ENCODE measurements around the gene LIPE. TPM values are rescaled to one million over a fixed set of nuclear protein-coding genes. Genes with fewer than 3 reads are reported as not detected.

LIPE gene
- total and polyA plus RNA-seq, 7 donors = 1.6 to 48.0 (median 7.5) TPM

GRCh38 chr19:42368765-42369164 lies 58.4 kb downstream of the LIPE start:
- DNase-seq = no peak
- peaks cover 0 to 30% (median 10%) of the 10 kb centered on the region in 4 donors for H3K36me3 ChIP-seq
- intact Hi-C loops (cut with DNase I) = no loop called here

GRCh38 chr19:42368360-42368759 lies 58.8 kb downstream of the LIPE start:
- Histone ChIP-seq H3K27me3 (no peaks in the 10 kb centered on the region), H3K36me3 (peaks cover 0 to 33% (median 14%) of the 10 kb centered on the region in 4 donors), H3K4me3 (no peak overlapping the region), H3K27ac (no peak overlapping the region), H3K4me1 (peaks cover 0 to 18% (median 5%) of the 10 kb centered on the region in 4 donors), H3K9me3 (no peaks in the 10 kb centered on the region)
- TF ChIP-seq, protein P1, sequence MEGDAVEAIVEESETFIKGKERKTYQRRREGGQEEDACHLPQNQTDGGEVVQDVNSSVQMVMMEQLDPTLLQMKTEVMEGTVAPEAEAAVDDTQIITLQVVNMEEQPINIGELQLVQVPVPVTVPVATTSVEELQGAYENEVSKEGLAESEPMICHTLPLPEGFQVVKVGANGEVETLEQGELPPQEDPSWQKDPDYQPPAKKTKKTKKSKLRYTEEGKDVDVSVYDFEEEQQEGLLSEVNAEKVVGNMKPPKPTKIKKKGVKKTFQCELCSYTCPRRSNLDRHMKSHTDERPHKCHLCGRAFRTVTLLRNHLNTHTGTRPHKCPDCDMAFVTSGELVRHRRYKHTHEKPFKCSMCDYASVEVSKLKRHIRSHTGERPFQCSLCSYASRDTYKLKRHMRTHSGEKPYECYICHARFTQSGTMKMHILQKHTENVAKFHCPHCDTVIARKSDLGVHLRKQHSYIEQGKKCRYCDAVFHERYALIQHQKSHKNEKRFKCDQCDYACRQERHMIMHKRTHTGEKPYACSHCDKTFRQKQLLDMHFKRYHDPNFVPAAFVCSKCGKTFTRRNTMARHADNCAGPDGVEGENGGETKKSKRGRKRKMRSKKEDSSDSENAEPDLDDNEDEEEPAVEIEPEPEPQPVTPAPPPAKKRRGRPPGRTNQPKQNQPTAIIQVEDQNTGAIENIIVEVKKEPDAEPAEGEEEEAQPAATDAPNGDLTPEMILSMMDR (IDR thresholded peaks at IDR 0.05) = no peak
- no peak for TF ChIP-seq POLR2A (IDR thresholded peaks at IDR 0.05)
- TF ChIP-seq POLR2AphosphoS5 (IDR thresholded peaks at IDR 0.05) = no peak
- TF ChIP-seq EP300 (IDR thresholded peaks at IDR 0.05) = no peak
- no peak for DNase-seq
- 97% methylated on average over 11 of the region's 11 CpGs for WGBS, 2 donors
- intact Hi-C loops (cut with DNase I) = no loop called here

More at GRCh38 chr19:42368765-42369164, 58.4 kb downstream of the LIPE start:
- Histone ChIP-seq H3K9me3 (no peaks in the 10 kb centered on the region), H3K4me1 (peaks cover 0 to 18% (median 5%) of the 10 kb centered on the region in 4 donors), H3K27me3 (no peaks in the 10 kb centered on the region), H3K27ac (no peak overlapping the region), H3K4me3 (no peak overlapping the region)
- WGBS, 2 donors = 93% methylated on average over 15 of the region's 15 CpGs
- TF ChIP-seq, protein P1 (IDR thresholded peaks at IDR 0.05) = no peak
- TF ChIP-seq EP300 (IDR thresholded peaks at IDR 0.05) = no peak
- TF ChIP-seq POLR2A (IDR thresholded peaks at IDR 0.05) = no peak
- TF ChIP-seq POLR2AphosphoS5 (IDR thresholded peaks at IDR 0.05) = no peak

GRCh38 chr19:42367929-42368328 lies 59.3 kb downstream of the LIPE start:
- intact Hi-C loops (cut with DNase I) = no loop called here
- TF ChIP-seq POLR2AphosphoS5 (IDR thresholded peaks at IDR 0.05) = no peak
- no peak for TF ChIP-seq POLR2A (IDR thresholded peaks at IDR 0.05)
- TF ChIP-seq, protein P1 (IDR thresholded peaks at IDR 0.05) = no peak
- no peak for TF ChIP-seq EP300 (IDR thresholded peaks at IDR 0.05)
- no peaks in the 10 kb centered on the region for H3K27me3 ChIP-seq
- WGBS, 2 donors = 93 to 94% methylated on average over 4 of the region's 4 CpGs
- no peak overlapping the region for H3K27ac ChIP-seq
- H3K9me3 ChIP-seq = no peaks in the 10 kb centered on the region
- no peak for DNase-seq
- peaks cover 0 to 18% (median 5%) of the 10 kb centered on the region in 4 donors for H3K4me1 ChIP-seq
- H3K36me3 ChIP-seq = peaks cover 0 to 33% (median 18%) of the 10 kb centered on the region in 4 donors
- H3K4me3 ChIP-seq = no peak overlapping the region

GRCh38 chr19:42366673-42367072 lies 60.5 kb downstream of the LIPE start:
- TF ChIP-seq EP300 (IDR thresholded peaks at IDR 0.05) = no peak
- TF ChIP-seq, protein P1 (IDR thresholded peaks at IDR 0.05) = no peak
- TF ChIP-seq POLR2A (IDR thresholded peaks at IDR 0.05) = no peak
- no peak for TF ChIP-seq POLR2AphosphoS5 (IDR thresholded peaks at IDR 0.05)
- Histone ChIP-seq H3K27ac (peak overlapping the region in 1 of 4 donors; percentile 8), H3K4me1 (peaks cover 0 to 18% (median 5%) of the 10 kb centered on the region in 4 donors), H3K27me3 (no peaks in the 10 kb centered on the region), H3K4me3 (no peak overlapping the region), H3K36me3 (peaks cover 0 to 33% (median 19%) of the 10 kb centered on the region in 4 donors), H3K9me3 (no peaks in the 10 kb centered on the region)
- no peak for DNase-seq
- WGBS, 2 donors = 79 to 90% methylated on average over 1 of the region's 1 CpG
- intact Hi-C loops (cut with DNase I) = no loop called here
